Measurements from ENCODE around the gene PSENEN.
A peak's percentile ranks its signal among the peaks of the same experiment; 100 is the strongest.

Gene PSENEN

DNA sequence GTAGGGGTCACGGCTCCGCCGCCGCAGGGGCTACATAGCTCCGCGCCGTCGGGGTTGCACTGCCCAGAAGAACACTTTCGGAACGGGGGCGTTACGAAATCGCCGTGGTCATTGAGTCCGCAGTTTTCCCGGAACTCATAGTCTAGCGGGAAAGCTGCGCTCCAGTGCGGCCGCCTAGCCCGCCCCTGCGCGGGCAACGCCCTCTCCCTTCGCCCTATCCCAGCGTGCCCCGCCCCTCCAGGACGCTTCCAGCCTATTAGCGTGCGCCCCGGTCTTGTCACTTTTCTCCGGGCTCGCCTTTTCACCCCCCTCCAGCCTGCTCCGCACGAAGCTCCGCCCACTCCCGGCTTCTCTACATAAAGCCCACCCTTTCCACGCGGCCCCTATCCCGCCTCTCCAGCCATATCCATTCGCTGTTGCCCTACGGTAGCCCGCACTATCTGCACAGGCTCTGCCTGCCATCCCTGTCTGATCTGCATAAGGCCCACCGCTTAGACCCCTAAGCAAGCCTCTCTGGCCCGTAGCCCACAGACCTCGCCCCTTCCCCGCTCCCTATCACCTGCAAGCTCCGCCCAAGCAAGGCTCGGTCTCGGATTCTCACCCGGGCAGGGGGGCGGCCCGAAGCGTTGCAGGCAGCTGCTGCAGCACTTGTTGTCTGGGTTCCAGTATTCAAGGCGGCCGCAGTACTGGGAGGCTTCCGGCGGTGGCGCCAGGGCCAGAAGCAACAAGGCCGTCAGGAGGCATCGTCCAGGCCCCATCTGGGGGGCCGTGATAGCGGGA, 4.8 kb upstream of the PSENEN start (continued):
- TF ChIP-seq PRDM4 (tag by site-specific recombination; IDR thresholded peaks at IDR 0.05) (peak; percentile 45; the same call in 1 of the 2 replicates), ZNF660 (tag by site-specific recombination; IDR thresholded peaks at IDR 0.05) (peak; percentile 30), ZNF610 (tag by site-specific recombination; IDR thresholded peaks at IDR 0.05; ENCODE audit: borderline replicate concordance) (peak; percentile 94; the same call in 1 of the 2 replicates), ZNF112 (tag by site-specific recombination; IDR thresholded peaks at IDR 0.05) (no peak), ZNF510 (tag by site-specific recombination; IDR thresholded peaks at IDR 0.05; ENCODE audit: insufficient replicate concordance) (no peak), MYNN (tag by site-specific recombination; IDR thresholded peaks at IDR 0.05; ENCODE audit: borderline replicate concordance) (no peak), ZFHX2 (tag by site-specific recombination; conservative IDR thresholded peaks at IDR 0.05) (peak; percentile 78), KLF1 (tag by site-specific recombination; IDR thresholded peaks at IDR 0.05) (peak; percentile 95), ZNF10 (tag by site-specific recombination; IDR thresholded peaks at IDR 0.05) (peak; percentile 86; the same call in 1 of the 2 replicates), WT1 (tag by site-specific recombination; IDR thresholded peaks at IDR 0.05) (peak; percentile 70; the same call in 1 of the 2 replicates), ZNF530 (tag by site-specific recombination; IDR thresholded peaks at IDR 0.05; ENCODE audit: low read depth) (no peak), OVOL3 (tag by site-specific recombination; IDR thresholded peaks at IDR 0.05) (no peak), ZNF274 (IDR thresholded peaks at IDR 0.05; ENCODE audit: low read length) (no peak), ZNF274 (tag by site-specific recombination; IDR thresholded peaks at IDR 0.05; ENCODE audit: borderline replicate concordance) (no peak), ZNF175 (tag by site-specific recombination; IDR thresholded peaks at IDR 0.05) (no peak), ZNF514 (tag by site-specific recombination; IDR thresholded peaks at IDR 0.05) (no peak), OSR2 (tag by site-specific recombination; IDR thresholded peaks at IDR 0.05) (peak; percentile 78), TRIM28 (IDR thresholded peaks at IDR 0.05; ENCODE audit: borderline replicate concordance, low read length) (peak; percentile 64; the same call in 1 of the 2 replicates), ZNF214 (tag by site-specific recombination; IDR thresholded peaks at IDR 0.05; ENCODE audit: borderline replicate concordance) (no peak), ZNF221 (tag by site-specific recombination; IDR thresholded peaks at IDR 0.05; ENCODE audit: borderline replicate concordance) (no peak), ZNF600 (tag by site-specific recombination; IDR thresholded peaks at IDR 0.05) (peak; percentile 100), ZNF24 (tag by site-specific recombination; IDR thresholded peaks at IDR 0.05) (peak; percentile 46; the same call in 1 of the 2 replicates), ZNF292 (tag by site-specific recombination; IDR thresholded peaks at IDR 0.05; ENCODE audit: borderline replicate concordance, low read depth) (no peak), ZNF48 (tag by site-specific recombination; IDR thresholded peaks at IDR 0.05) (no peak), ZNF792 (tag by site-specific recombination; IDR thresholded peaks at IDR 0.05) (no peak), IKZF3 (tag by site-specific recombination; IDR thresholded peaks at IDR 0.05) (peak; percentile 89), ZBTB8A (tag by site-specific recombination; IDR thresholded peaks at IDR 0.05) (peak; percentile 97), ZNF747 (tag by site-specific recombination; IDR thresholded peaks at IDR 0.05) (no peak), SP2 (tag by site-specific recombination; IDR thresholded peaks at IDR 0.05) (peak; percentile 100), ZNF423 (tag by site-specific recombination; IDR thresholded peaks at IDR 0.05) (no peak), ZNF114 (tag by site-specific recombination; IDR thresholded peaks at IDR 0.05) (no peak), ZNF311 (tag by site-specific recombination; IDR thresholded peaks at IDR 0.05; ENCODE audit: borderline replicate concordance) (no peak), ZNF837 (tag by site-specific recombination; IDR thresholded peaks at IDR 0.05) (no peak), ZNF169 (tag by site-specific recombination; IDR thresholded peaks at IDR 0.05) (no peak)
- TF ChIP-seq, protein P1, sequence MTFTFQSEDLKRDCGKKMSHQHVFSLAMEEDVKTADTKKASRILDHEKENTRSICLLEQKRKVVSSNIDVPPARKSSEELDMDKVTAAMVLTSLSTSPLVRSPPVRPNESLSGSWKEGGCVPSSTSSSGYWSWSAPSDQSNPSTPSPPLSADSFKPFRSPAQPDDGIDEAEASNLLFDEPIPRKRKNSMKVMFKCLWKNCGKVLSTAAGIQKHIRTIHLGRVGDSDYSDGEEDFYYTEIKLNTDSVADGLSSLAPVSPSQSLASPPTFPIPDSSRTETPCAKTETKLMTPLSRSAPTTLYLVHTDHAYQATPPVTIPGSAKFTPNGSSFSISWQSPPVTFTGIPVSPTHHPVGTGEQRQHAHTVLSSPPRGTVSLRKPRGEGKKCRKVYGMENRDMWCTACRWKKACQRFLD (tag by site-specific recombination; IDR thresholded peaks at IDR 0.05), result no peak
- TF ChIP-seq, protein P2, sequence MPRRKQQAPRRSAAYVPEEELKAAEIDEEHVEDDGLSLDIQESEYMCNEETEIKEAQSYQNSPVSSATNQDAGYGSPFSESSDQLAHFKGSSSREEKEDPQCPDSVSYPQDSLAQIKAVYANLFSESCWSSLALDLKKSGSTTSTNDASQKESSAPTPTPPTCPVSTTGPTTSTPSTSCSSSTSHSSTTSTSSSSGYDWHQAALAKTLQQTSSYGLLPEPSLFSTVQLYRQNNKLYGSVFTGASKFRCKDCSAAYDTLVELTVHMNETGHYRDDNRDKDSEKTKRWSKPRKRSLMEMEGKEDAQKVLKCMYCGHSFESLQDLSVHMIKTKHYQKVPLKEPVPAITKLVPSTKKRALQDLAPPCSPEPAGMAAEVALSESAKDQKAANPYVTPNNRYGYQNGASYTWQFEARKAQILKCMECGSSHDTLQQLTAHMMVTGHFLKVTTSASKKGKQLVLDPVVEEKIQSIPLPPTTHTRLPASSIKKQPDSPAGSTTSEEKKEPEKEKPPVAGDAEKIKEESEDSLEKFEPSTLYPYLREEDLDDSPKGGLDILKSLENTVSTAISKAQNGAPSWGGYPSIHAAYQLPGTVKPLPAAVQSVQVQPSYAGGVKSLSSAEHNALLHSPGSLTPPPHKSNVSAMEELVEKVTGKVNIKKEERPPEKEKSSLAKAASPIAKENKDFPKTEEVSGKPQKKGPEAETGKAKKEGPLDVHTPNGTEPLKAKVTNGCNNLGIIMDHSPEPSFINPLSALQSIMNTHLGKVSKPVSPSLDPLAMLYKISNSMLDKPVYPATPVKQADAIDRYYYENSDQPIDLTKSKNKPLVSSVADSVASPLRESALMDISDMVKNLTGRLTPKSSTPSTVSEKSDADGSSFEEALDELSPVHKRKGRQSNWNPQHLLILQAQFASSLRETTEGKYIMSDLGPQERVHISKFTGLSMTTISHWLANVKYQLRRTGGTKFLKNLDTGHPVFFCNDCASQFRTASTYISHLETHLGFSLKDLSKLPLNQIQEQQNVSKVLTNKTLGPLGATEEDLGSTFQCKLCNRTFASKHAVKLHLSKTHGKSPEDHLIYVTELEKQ (tag by site-specific recombination; IDR thresholded peaks at IDR 0.05; ENCODE audit: borderline replicate concordance), result no peak
